ENCODE results near the gene GAD1.

The GAD1 gene

GRCh38 chr2:170779304-170779703 is 37.4 kb upstream of the GAD1 start:
- TF ChIP-seq, protein P1, sequence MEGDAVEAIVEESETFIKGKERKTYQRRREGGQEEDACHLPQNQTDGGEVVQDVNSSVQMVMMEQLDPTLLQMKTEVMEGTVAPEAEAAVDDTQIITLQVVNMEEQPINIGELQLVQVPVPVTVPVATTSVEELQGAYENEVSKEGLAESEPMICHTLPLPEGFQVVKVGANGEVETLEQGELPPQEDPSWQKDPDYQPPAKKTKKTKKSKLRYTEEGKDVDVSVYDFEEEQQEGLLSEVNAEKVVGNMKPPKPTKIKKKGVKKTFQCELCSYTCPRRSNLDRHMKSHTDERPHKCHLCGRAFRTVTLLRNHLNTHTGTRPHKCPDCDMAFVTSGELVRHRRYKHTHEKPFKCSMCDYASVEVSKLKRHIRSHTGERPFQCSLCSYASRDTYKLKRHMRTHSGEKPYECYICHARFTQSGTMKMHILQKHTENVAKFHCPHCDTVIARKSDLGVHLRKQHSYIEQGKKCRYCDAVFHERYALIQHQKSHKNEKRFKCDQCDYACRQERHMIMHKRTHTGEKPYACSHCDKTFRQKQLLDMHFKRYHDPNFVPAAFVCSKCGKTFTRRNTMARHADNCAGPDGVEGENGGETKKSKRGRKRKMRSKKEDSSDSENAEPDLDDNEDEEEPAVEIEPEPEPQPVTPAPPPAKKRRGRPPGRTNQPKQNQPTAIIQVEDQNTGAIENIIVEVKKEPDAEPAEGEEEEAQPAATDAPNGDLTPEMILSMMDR (IDR thresholded peaks at IDR 0.05): no peak

GRCh38 chr2:170782673-170783072 is 34.0 kb upstream of the GAD1 start:
- TF ChIP-seq, protein P1 (IDR thresholded peaks at IDR 0.05): no peak

GRCh38 chr2:170783549-170783948 is 33.1 kb upstream of the GAD1 start:
- TF ChIP-seq, protein P1 (IDR thresholded peaks at IDR 0.05): no peak

DNA sequence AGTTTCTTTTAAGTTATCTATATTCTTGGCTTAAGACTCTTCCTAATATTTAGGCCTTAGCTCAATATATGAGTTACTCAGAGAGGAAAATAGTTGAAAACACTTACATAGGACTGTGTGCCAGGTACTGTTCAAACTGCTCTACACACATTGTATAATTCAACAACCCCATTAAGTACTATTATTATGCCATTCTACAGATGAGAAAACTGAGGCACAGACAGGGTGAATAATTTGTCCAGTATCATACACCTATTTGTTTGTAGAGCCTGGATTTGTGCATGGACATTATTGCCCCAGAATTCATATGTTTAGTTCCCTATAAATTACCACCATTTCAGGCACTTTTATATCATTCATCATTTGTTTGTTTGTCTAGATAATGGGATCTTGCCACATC is 17.7 kb upstream of the GAD1 start:
- TF ChIP-seq, protein P1 (IDR thresholded peaks at IDR 0.05): no peak

- TF ChIP-seq, protein P1 (IDR thresholded peaks at IDR 0.05): no peak
These were observed 10.1 kb upstream of the GAD1 start for GRCh38 chr2:170806548-170806947.

DNA sequence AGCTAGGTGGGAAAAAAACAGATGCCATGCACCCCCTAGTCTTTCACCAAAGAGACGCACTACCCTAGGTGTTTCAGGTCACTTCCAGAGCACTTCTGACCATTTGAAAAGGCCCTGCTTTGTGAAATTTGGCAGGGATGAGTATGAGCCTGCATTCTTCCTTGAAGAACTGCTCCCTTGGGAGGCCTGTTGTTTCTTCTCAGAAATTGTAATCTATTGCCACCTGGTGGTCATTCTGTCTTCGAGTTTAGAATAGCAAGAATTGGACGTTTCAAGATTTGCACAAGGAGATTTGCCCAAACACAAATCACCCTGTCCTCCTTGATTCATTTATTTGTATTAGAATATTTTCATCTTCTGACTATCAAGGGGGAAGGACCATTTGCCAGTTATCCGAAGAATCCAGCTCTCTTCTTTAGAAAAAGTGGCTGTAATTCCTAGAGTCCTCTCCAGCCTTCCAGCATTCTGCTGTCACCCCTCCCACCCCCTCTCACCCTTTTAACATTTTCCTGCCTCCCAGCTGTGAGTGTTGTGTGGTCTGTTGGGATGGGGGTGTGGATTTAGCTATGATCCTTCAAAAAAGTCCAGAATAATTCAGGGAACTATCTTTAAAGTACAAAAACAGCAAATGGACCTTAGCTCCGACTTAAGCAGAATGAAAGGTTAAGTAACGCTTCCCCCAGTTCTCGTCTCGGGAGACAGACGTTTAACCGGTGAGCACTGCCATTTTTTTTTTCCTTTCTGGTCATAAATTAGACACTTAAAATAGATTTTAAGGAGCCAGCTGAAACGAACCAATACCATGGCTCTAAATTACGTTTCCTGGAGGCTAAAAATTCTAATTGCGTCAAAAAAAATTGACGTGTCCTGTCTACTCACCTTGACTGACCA is 3.7 kb upstream of the GAD1 start:
- TF ChIP-seq, protein P1 (IDR thresholded peaks at IDR 0.05): peak; percentile 61

- TF ChIP-seq, protein P1 (IDR thresholded peaks at IDR 0.05): no peak
These were observed 2.8 kb upstream of the GAD1 start for GRCh38 chr2:170813611-170814532.
